ENCODE data around the gene SLC35F1.

- TF ChIP-seq EZH2 (IDR thresholded peaks at IDR 0.05; ENCODE audit: borderline replicate concordance, insufficient read depth, low read depth, low read length, poor library complexity, severe bottlenecking) (no peak), CTCF (IDR thresholded peaks at IDR 0.05) (no peak)
Measured at GRCh38 chr6:118228886-118229285, 321.8 kb downstream of the SLC35F1 start.
